GM23338 (cell line): ENCODE results near the gene PRDM9. TPM values are rescaled to one million over a fixed set of nuclear protein-coding genes. Genes with fewer than 3 reads are reported as not detected.
"Not testable (repeated sequence)": the region's sequence is repeated elsewhere in the genome, so short reads cannot be mapped to it uniquely, and the experiment has no call there.

Experiments used
- ATAC-seq: fragments of 200-7000 bp; cut with Tn5 transposase; 3 replicates; pipeline ENCODE4 v1.9.1; 2020
- DNase-seq: peaks from one replicate; pipeline ENCODE4 v3.0.0-alpha.2; 2015; ENCODE audit warnings: low spot score
- H2AFZ ChIP-seq: fragments of 200-600 bp; sonication (generic); 2 replicates; pipeline ENCODE4 v1.8.0; 2016; ENCODE audit warnings: antibody characterized with exemption, mild to moderate bottlenecking, moderate library complexity
- H3F3A ChIP-seq: fragments of 200-600 bp; sonication (generic); replicated peaks from 2 replicates; pipeline ENCODE4 v1.8.0; 2017; ENCODE audit warnings: antibody characterized with exemption, mixed run types, low read depth
- H3K27ac ChIP-seq: fragments of 200-600 bp; sonication (generic); 2 replicates; pipeline ENCODE4 v1.6.1; 2016; ENCODE audit warnings: low read depth
- H3K27me3 ChIP-seq: fragments of 200-600 bp; sonication (generic); 2 replicates; pipeline ENCODE4 v1.8.0; 2016; ENCODE audit warnings: mild to moderate bottlenecking, mixed run types, moderate library complexity; ENCODE audit not compliant: insufficient read depth
- H3K36me3 ChIP-seq: fragments of 200-600 bp; sonication (generic); 2 replicates; pipeline ENCODE4 v1.8.0; 2016; ENCODE audit warnings: mild to moderate bottlenecking; ENCODE audit not compliant: insufficient read depth
- H3K4me1 ChIP-seq: fragments of 200-600 bp; sonication (generic); 2 replicates; pipeline ENCODE4 v1.8.0; 2016; ENCODE audit warnings: mild to moderate bottlenecking, moderate library complexity; ENCODE audit not compliant: insufficient read depth
- H3K4me2 ChIP-seq: fragments of 200-600 bp; sonication (generic); 2 replicates; pipeline ENCODE4 v1.7.1; 2017; ENCODE audit warnings: mixed run types
- H3K4me3 ChIP-seq: fragments of 200-600 bp; sonication (generic); 2 replicates; pipeline ENCODE4 v1.6.1; 2016; ENCODE audit warnings: mixed run types
- H3K79me2 ChIP-seq: fragments of 200-600 bp; sonication (generic); replicated peaks from 2 replicates; pipeline ENCODE4 v1.8.0; 2017; ENCODE audit warnings: mild to moderate bottlenecking; ENCODE audit not compliant: insufficient read depth
- H3K9me2 ChIP-seq: fragments of 200-600 bp; sonication (generic); 2 replicates; pipeline ENCODE4 v1.8.0; 2017; ENCODE audit not compliant: insufficient read depth
- H4K20me1 ChIP-seq: fragments of 200-600 bp; sonication (generic); replicated peaks from 2 replicates; pipeline ENCODE4 v1.8.0; 2017; ENCODE audit warnings: mild to moderate bottlenecking; ENCODE audit not compliant: insufficient read depth
- H3K27ac Mint-ChIP-seq: 2 replicates; pipeline ENCODE4 v1.8.0; 2020; ENCODE audit warnings: inconsistent platforms, mild to moderate bottlenecking, moderate library complexity, mixed read lengths
- H3K27me3 Mint-ChIP-seq: 3 replicates; pipeline ENCODE4 v1.8.0; 2022; ENCODE audit warnings: low read depth, mild to moderate bottlenecking, moderate library complexity, mixed read lengths, inconsistent platforms; ENCODE audit not compliant: insufficient read depth, poor library complexity
- H3K36me3 Mint-ChIP-seq: 3 replicates; pipeline ENCODE4 v1.8.0; 2021; ENCODE audit warnings: low read depth, mild to moderate bottlenecking, inconsistent platforms, moderate library complexity, mixed read lengths
- H3K4me1 Mint-ChIP-seq: 3 replicates; pipeline ENCODE4 v1.8.0; 2020; ENCODE audit warnings: mild to moderate bottlenecking, inconsistent platforms, mixed read lengths
- H3K4me3 Mint-ChIP-seq: 3 replicates; pipeline ENCODE4 v1.8.0; 2021; ENCODE audit warnings: moderate library complexity, mild to moderate bottlenecking, inconsistent platforms, mixed read lengths
- H3K9me3 Mint-ChIP-seq: 3 replicates; pipeline ENCODE4 v1.8.0; 2020; ENCODE audit warnings: moderate library complexity, mild to moderate bottlenecking, inconsistent platforms, mixed read lengths
- CREB1 ChIP-seq: fragments of 250-450 bp; sonication (Bioruptor Pico); IDR thresholded peaks from 2 replicates; pipeline ENCODE4 v1.5.0; 2020; ENCODE audit warnings: low read depth, mild to moderate bottlenecking, moderate library complexity
- ETS1 ChIP-seq: IDR thresholded peaks from 2 replicates; pipeline ENCODE4 v1.6.1; 2016; ENCODE audit warnings: antibody characterized with exemption
- NANOG ChIP-seq: IDR thresholded peaks from 2 replicates; pipeline ENCODE4 v1.6.1; 2016; ENCODE audit warnings: antibody characterized with exemption, borderline replicate concordance
- POLR2AphosphoS5 ChIP-seq: IDR thresholded peaks from 2 replicates; pipeline ENCODE4 v1.6.1; 2016; ENCODE audit warnings: antibody characterized with exemption, low read depth
- STAT1 ChIP-seq: IDR thresholded peaks from one replicate; pipeline ENCODE4 v1.6.1; 2016; ENCODE audit warnings: antibody characterized with exemption; ENCODE audit not compliant: unreplicated experiment
- ZNF114 ChIP-seq: fragments of 250-450 bp; sonication (Bioruptor Pico); IDR thresholded peaks from 2 replicates; pipeline ENCODE4 v1.5.0; 2020; ENCODE audit warnings: mild to moderate bottlenecking, moderate library complexity
- ZNF331 ChIP-seq: fragments of 250-450 bp; sonication (Bioruptor Pico); IDR thresholded peaks from 2 replicates; pipeline ENCODE4 v1.5.0; 2020; ENCODE audit warnings: low read depth, mild to moderate bottlenecking, moderate library complexity
- polyA plus RNA-seq: library from polyadenylated mRNA; unstranded; fragments of >200 nt; fragmentation: Nextera tagmentation; extraction: Ambion mirVana; gene quantifications from 2 replicates; pipeline ENCODE4 v1.2.1, GENCODE V29; 2016
- total RNA-seq: library from RNA; depleted of rRNA; stranded (reverse); fragments of >200 nt; shearing (Covaris generic); gene quantifications from 2 replicates; pipeline ENCODE4 v1.2.3, GENCODE V29; 2014

The PRDM9 gene
- total and polyA plus RNA-seq, 2 experiments from 2014 or later = not detected

- TF ChIP-seq POLR2AphosphoS5 = no peak
- no peak for TF ChIP-seq ZNF114
- no peak for TF ChIP-seq STAT1
- TF ChIP-seq ETS1 = no peak
Observed at GRCh38 chr5:23523998-23524397, 16.6 kb downstream of the PRDM9 start (continued).

- H3K4me3 ChIP-seq = no peak overlapping the region
Observed at GRCh38 chr5:23525751-23526150, 18.3 kb downstream of the PRDM9 start.

GRCh38 chr5:23526616-23527015 is 19.2 kb downstream of the PRDM9 start:
- not testable (repeated sequence) for H3K4me1 Mint-ChIP-seq, ATAC-seq, H3K4me3 ChIP-seq, H3K27ac Mint-ChIP-seq, H3K4me2 ChIP-seq, H3K27me3 ChIP-seq, H3K79me2 ChIP-seq, H3K27ac ChIP-seq, H4K20me1 ChIP-seq, H3F3A ChIP-seq, H3K36me3 ChIP-seq, H2AFZ ChIP-seq, H3K4me1 ChIP-seq, H3K27me3 Mint-ChIP-seq, H3K9me2 ChIP-seq, H3K4me3 Mint-ChIP-seq, DNase-seq
- Mint-ChIP-seq H3K9me3 (peaks cover 20% of the 10 kb centered on the region), H3K36me3 (peaks cover 20% of the 10 kb centered on the region)

More at GRCh38 chr5:23525751-23526150, 18.3 kb downstream of the PRDM9 start:
- Histone ChIP-seq H3K36me3 (no peaks in the 10 kb centered on the region), H3K4me1 (no peaks in the 10 kb centered on the region), H2AFZ (no peak overlapping the region), H3F3A (no peaks in the 10 kb centered on the region), H3K9me2 (peaks cover 6% of the 10 kb centered on the region; the same call in 1 of the 2 replicates), H3K4me2 (no peak overlapping the region), H3K27me3 (no peaks in the 10 kb centered on the region), H3K27ac (no peak overlapping the region), H3K79me2 (no peaks in the 10 kb centered on the region), H4K20me1 (no peaks in the 10 kb centered on the region)
- Mint-ChIP-seq H3K27ac (no peak overlapping the region), H3K27me3 (peaks cover 3% of the 10 kb centered on the region), H3K4me1 (peaks cover 7% of the 10 kb centered on the region), H3K9me3 (peaks cover 20% of the 10 kb centered on the region), H3K4me3 (no peak overlapping the region), H3K36me3 (peaks cover 20% of the 10 kb centered on the region)
- TF ChIP-seq POLR2AphosphoS5 (no peak), STAT1 (no peak), NANOG (no peak), ZNF331 (no peak), ZNF114 (no peak), CREB1 (CRISPR knock-in tag) (no peak)
- ATAC-seq (no peak), DNase-seq (no peak)

- not testable (repeated sequence) for H3K9me2 ChIP-seq, H3F3A ChIP-seq, H2AFZ ChIP-seq, H3K4me3 Mint-ChIP-seq, H3K4me1 ChIP-seq, H3K27ac Mint-ChIP-seq, H3K27me3 ChIP-seq, ATAC-seq, H3K27ac ChIP-seq, H3K4me2 ChIP-seq, H3K36me3 ChIP-seq, H4K20me1 ChIP-seq, H3K79me2 ChIP-seq, H3K4me3 ChIP-seq, H3K4me1 Mint-ChIP-seq, H3K27me3 Mint-ChIP-seq
- Mint-ChIP-seq H3K36me3 (peaks cover 20% of the 10 kb centered on the region), H3K9me3 (peaks cover 20% of the 10 kb centered on the region)
- peak; percentile 12 for DNase-seq
Observed at GRCh38 chr5:23527216-23527920, 20.0 kb downstream of the PRDM9 start.
